H9 (cell line): ENCODE measurements around the gene RPL18. TPM values are rescaled to one million over a fixed set of nuclear protein-coding genes. Genes with fewer than 3 reads are reported as not detected.

Experiments used
- DNase-seq: peaks from one replicate; pipeline ENCODE4 v3.0.0-alpha.2; 2017
- H2AFZ ChIP-seq: one replicate; pipeline ENCODE4 v1.6.1; 2013; ENCODE audit warnings: mild to moderate bottlenecking, low read length, control low read depth, moderate library complexity
- H2AK5ac ChIP-seq: 2 replicates; pipeline ENCODE4 v1.6.1; 2013; ENCODE audit warnings: low read length, control low read depth, mixed read lengths; ENCODE audit not compliant: insufficient read length
- H2BK120ac ChIP-seq: one replicate; pipeline ENCODE4 v1.6.1; 2013; ENCODE audit warnings: low read depth, mild to moderate bottlenecking, low read length, control low read depth, inconsistent platforms; ENCODE audit not compliant: poor library complexity, severe bottlenecking
- H2BK12ac ChIP-seq: 2 replicates; pipeline ENCODE4 v1.6.1; 2013; ENCODE audit warnings: low read length, control low read depth, mixed read lengths, low read depth; ENCODE audit not compliant: insufficient read length
- H2BK15ac ChIP-seq: 2 replicates; pipeline ENCODE4 v1.6.1; 2013; ENCODE audit warnings: low read depth, low read length, control low read depth
- H2BK20ac ChIP-seq: one replicate; pipeline ENCODE4 v1.6.1; 2013; ENCODE audit warnings: low read depth, mild to moderate bottlenecking, low read length, control low read depth, inconsistent platforms; ENCODE audit not compliant: poor library complexity, severe bottlenecking
- H2BK5ac ChIP-seq: 2 replicates; pipeline ENCODE4 v1.6.1; 2013; ENCODE audit warnings: low read length, control low read depth, mixed read lengths; ENCODE audit not compliant: insufficient read length
- H3K14ac ChIP-seq: 2 replicates; pipeline ENCODE4 v1.6.1; 2013; ENCODE audit warnings: low read length, control low read depth; ENCODE audit not compliant: insufficient read depth
- H3K18ac ChIP-seq: 2 replicates; pipeline ENCODE4 v1.6.1; 2013; ENCODE audit warnings: low read depth, mild to moderate bottlenecking, mixed read lengths, low read length, control low read depth; ENCODE audit not compliant: insufficient read length
- H3K23ac ChIP-seq: 2 replicates; pipeline ENCODE4 v1.6.1; 2013; ENCODE audit warnings: low read length, control low read depth, mixed read lengths, low read depth; ENCODE audit not compliant: insufficient read length
- H3K23me2 ChIP-seq: 2 replicates; pipeline ENCODE4 v1.6.1; 2013; ENCODE audit warnings: low read depth, mild to moderate bottlenecking, mixed read lengths, low read length, control low read depth; ENCODE audit not compliant: insufficient read length, poor library complexity, severe bottlenecking
- H3K27ac ChIP-seq: 2 replicates; pipeline ENCODE4 v1.5.1; 2013; ENCODE audit warnings: low read length, control low read depth, mixed read lengths, low read depth; ENCODE audit not compliant: insufficient read length
- H3K27me3 ChIP-seq: 2 replicates; pipeline ENCODE4 v1.6.1; 2013; ENCODE audit warnings: low read length, control low read depth, inconsistent platforms; ENCODE audit not compliant: insufficient read depth
- H3K4ac ChIP-seq: 2 replicates; pipeline ENCODE4 v1.6.1; 2013; ENCODE audit warnings: low read depth, mild to moderate bottlenecking, control low read depth, inconsistent platforms, low read length, moderate library complexity
- H3K4me1 ChIP-seq: 2 replicates; pipeline ENCODE4 v1.6.1; 2013; ENCODE audit warnings: low read length, control low read depth, inconsistent platforms; ENCODE audit not compliant: insufficient read depth
- H3K4me2 ChIP-seq: 2 replicates; pipeline ENCODE4 v1.6.1; 2013; ENCODE audit warnings: low read length, control low read depth, mixed read lengths; ENCODE audit not compliant: insufficient read length, insufficient read depth
- H3K56ac ChIP-seq: 2 replicates; pipeline ENCODE4 v1.6.1; 2013; ENCODE audit warnings: low read depth, mild to moderate bottlenecking, mixed read lengths, low read length, control low read depth; ENCODE audit not compliant: insufficient read length
- H3K79me1 ChIP-seq: 2 replicates; pipeline ENCODE4 v1.6.1; 2013; ENCODE audit warnings: low read depth, mild to moderate bottlenecking, moderate library complexity, low read length, control low read depth, inconsistent platforms; ENCODE audit not compliant: insufficient read depth, poor library complexity, severe bottlenecking
- H3K79me2 ChIP-seq: 2 replicates; pipeline ENCODE4 v1.6.1; 2013; ENCODE audit warnings: low read length, control low read depth, inconsistent platforms; ENCODE audit not compliant: insufficient read depth
- H3K9ac ChIP-seq: 2 replicates; pipeline ENCODE4 v1.6.1; 2013; ENCODE audit warnings: low read length, control low read depth, mixed read lengths; ENCODE audit not compliant: insufficient read length; ENCODE audit errors: extremely low read depth
- H3K9me3 ChIP-seq: one replicate; pipeline ENCODE4 v1.6.1; 2013; ENCODE audit warnings: low read depth, low read length, inconsistent platforms; ENCODE audit not compliant: control insufficient read depth
- H3T11ph ChIP-seq: one replicate; pipeline ENCODE4 v1.6.1; 2013; ENCODE audit warnings: mild to moderate bottlenecking, low read length, control low read depth, inconsistent platforms
- H4K20me1 ChIP-seq: one replicate; pipeline ENCODE4 v1.6.1; 2013; ENCODE audit not compliant: control insufficient read depth, insufficient read length, insufficient read depth
- H4K5ac ChIP-seq: 2 replicates; pipeline ENCODE4 v1.6.1; 2013; ENCODE audit warnings: low read depth, mild to moderate bottlenecking, mixed read lengths, low read length, control low read depth; ENCODE audit not compliant: insufficient read length
- H4K8ac ChIP-seq: replicated peaks from 2 replicates; pipeline ENCODE4 v1.6.1; 2013; ENCODE audit warnings: low read length, control low read depth, mixed read lengths, low read depth; ENCODE audit not compliant: insufficient read length
- H4K91ac ChIP-seq: 2 replicates; pipeline ENCODE4 v1.6.1; 2013; ENCODE audit warnings: low read depth, mild to moderate bottlenecking, moderate library complexity, mixed read lengths, low read length, control low read depth; ENCODE audit not compliant: insufficient read length
- H3K27ac Mint-ChIP-seq, 3 experiments: 2 replicates in 2 of 3; 3 replicates in 1 of 3; pipeline ENCODE4 v1.8.0; 2020 to 2021; ENCODE audit warnings: mixed read lengths in 3 of 3, mild to moderate bottlenecking in 1 of 3, moderate library complexity in 1 of 3
- H3K27me3 Mint-ChIP-seq: 2 replicates; pipeline ENCODE4 v1.8.0; 2021; ENCODE audit warnings: low read depth, mild to moderate bottlenecking, moderate library complexity, mixed read lengths
- H3K36me3 Mint-ChIP-seq, 3 experiments: 2 replicates in 2 of 3; 3 replicates in 1 of 3; pipeline ENCODE4 v1.8.0; 2020 to 2021; ENCODE audit warnings: low read depth in 3 of 3, mixed read lengths in 3 of 3; ENCODE audit not compliant: insufficient read depth in 1 of 3
- H3K4me1 Mint-ChIP-seq, 2 experiments: 2 replicates each; pipeline ENCODE4 v1.8.0; 2020; ENCODE audit warnings: mixed read lengths in 2 of 2
- H3K4me3 Mint-ChIP-seq, 2 experiments: 2 replicates in 1 of 2; 3 replicates in 1 of 2; pipeline ENCODE4 v1.8.0; 2020 to 2021; ENCODE audit warnings: mild to moderate bottlenecking in 2 of 2, mixed read lengths in 2 of 2, moderate library complexity in 1 of 2
- H3K9me3 Mint-ChIP-seq, 2 experiments: 2 replicates in 1 of 2; 3 replicates in 1 of 2; pipeline ENCODE4 v1.8.0; 2020; ENCODE audit warnings: mild to moderate bottlenecking in 2 of 2, mixed read lengths in 2 of 2, moderate library complexity in 1 of 2
- WGBS: extraction: QIAGEN DNeasy Blood & Tissue Kit; methylation state at CpG from one replicate; pipeline ENCODE4 v1.1.7; 2013; ENCODE audit warnings: missing lambda C conversion rate, low lambda C conversion rate, mixed read lengths; ENCODE audit not compliant: insufficient read length; ENCODE audit errors: extremely low coverage; 5-methylcytosine and 5-hydroxymethylcytosine counted together
- total RNA-seq: library from RNA; stranded (reverse); gene quantifications from 2 replicates; pipeline ENCODE4 v1.2.1, GENCODE V29; 2021
- TF ChIP-seq, protein P1 (sequence below): fragments of 200-600 bp; sonication (generic); conservative IDR thresholded peaks from 3 replicates; pipeline ENCODE4 v1.8.0; 2021; ENCODE audit warnings: antibody characterized with exemption, mild to moderate bottlenecking

The RPL18 gene
- total RNA-seq, 1 experiment from 2014 or later, result 1,855 TPM

DNA sequence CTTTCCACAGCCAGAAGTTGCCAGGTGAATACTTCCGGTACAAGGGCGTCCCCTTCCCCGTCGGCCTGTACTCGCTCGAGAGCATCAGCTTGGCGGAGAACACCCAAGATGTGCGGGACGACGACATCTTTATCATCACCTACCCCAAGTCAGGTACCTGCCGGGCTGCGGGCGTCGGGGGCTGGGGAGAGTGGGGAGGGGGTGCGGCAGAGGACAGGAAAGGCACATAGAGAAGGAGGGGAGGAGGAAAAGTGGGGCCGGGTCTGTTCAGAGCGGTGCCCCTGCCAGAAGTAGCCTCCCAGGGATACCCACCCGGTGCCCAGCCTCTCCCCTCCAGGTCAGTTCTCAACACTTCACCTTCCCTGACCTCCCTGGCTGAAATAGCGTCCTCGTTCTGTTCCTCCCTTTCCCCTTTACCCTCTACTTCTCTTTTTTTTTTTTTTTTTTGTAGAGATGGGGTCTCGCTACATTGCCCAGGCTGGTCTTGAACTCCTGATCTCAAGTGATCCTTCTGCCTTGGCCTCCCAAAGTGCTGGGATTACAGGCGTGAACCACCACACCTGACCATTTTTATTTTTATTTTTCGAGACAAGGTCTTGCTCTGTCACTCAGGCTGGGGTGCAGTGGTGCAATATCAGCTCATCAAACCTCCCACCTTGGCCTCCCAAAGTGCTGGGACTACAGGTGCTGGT lies 42.9 kb downstream of the RPL18 start:
- Histone ChIP-seq H4K91ac (no peak overlapping the region), H4K8ac (no peak overlapping the region), H2AFZ (no peak overlapping the region), H3K9ac (no peak overlapping the region), H2BK20ac (peak overlapping the region; percentile 75), H3K14ac (no peak overlapping the region), H2BK5ac (no peak overlapping the region), H2AK5ac (no peak overlapping the region), H3K27me3 (no peaks in the 10 kb centered on the region), H3K4ac (no peak overlapping the region), H3K23ac (no peak overlapping the region), H3K79me1 (no peaks in the 10 kb centered on the region), H3K27ac (no peak overlapping the region), H3K9me3 (no peaks in the 10 kb centered on the region), H2BK120ac (no peak overlapping the region), H3K79me2 (no peaks in the 10 kb centered on the region), H2BK12ac (no peak overlapping the region), H4K20me1 (no peaks in the 10 kb centered on the region), H3K4me2 (no peak overlapping the region), H3T11ph (no peak overlapping the region), H4K5ac (no peak overlapping the region), H2BK15ac (no peak overlapping the region), H3K23me2 (no peaks in the 10 kb centered on the region), H3K4me1 (peaks cover 3% of the 10 kb centered on the region; the same call in 1 of the 2 replicates), H3K56ac (no peak overlapping the region), H3K18ac (no peak overlapping the region)
- Mint-ChIP-seq H3K4me1 (peaks cover 16 to 21% of the 10 kb centered on the region in 2 experiments), H3K36me3 (no peaks in the 10 kb centered on the region), H3K9me3 (no peaks in the 10 kb centered on the region), H3K4me3 (no peak overlapping the region), H3K27ac (no peak overlapping the region), H3K27me3 (peaks cover 7% of the 10 kb centered on the region)
- TF ChIP-seq, protein P1, sequence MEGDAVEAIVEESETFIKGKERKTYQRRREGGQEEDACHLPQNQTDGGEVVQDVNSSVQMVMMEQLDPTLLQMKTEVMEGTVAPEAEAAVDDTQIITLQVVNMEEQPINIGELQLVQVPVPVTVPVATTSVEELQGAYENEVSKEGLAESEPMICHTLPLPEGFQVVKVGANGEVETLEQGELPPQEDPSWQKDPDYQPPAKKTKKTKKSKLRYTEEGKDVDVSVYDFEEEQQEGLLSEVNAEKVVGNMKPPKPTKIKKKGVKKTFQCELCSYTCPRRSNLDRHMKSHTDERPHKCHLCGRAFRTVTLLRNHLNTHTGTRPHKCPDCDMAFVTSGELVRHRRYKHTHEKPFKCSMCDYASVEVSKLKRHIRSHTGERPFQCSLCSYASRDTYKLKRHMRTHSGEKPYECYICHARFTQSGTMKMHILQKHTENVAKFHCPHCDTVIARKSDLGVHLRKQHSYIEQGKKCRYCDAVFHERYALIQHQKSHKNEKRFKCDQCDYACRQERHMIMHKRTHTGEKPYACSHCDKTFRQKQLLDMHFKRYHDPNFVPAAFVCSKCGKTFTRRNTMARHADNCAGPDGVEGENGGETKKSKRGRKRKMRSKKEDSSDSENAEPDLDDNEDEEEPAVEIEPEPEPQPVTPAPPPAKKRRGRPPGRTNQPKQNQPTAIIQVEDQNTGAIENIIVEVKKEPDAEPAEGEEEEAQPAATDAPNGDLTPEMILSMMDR, result no peak
- DNase-seq, result no peak
- no CpG with 5 or more reads among the region's 23 CpGs for WGBS
